Skeletal muscle satellite cell (primary cell): Measurements from ENCODE around the gene RPTOR.

Experiments
- H3K27me3 ChIP-seq: 2 replicates; pipeline ENCODE4 v1.7.0; 2013; ENCODE audit warnings: low read length; ENCODE audit not compliant: control insufficient read depth, insufficient read depth
- H3K36me3 ChIP-seq: 2 replicates; pipeline ENCODE4 v1.7.0; 2013; ENCODE audit warnings: mild to moderate bottlenecking, control low read depth, low read length; ENCODE audit not compliant: insufficient read depth
- H3K4me1 ChIP-seq: 2 replicates; pipeline ENCODE4 v1.7.0; 2013; ENCODE audit warnings: low read length; ENCODE audit not compliant: control insufficient read depth, insufficient read depth
- H3K4me2 ChIP-seq: 2 replicates; pipeline ENCODE4 v1.7.0; 2013; ENCODE audit warnings: mild to moderate bottlenecking, low read length
- H3K4me3 ChIP-seq: 2 replicates; pipeline ENCODE4 v1.7.0; 2013; ENCODE audit warnings: low read length
- H3K9ac ChIP-seq: 2 replicates; pipeline ENCODE4 v1.7.0; 2013; ENCODE audit warnings: mild to moderate bottlenecking, low read depth, low read length, moderate library complexity
- H3K9me3 ChIP-seq: replicated peaks from 2 replicates; pipeline ENCODE4 v1.7.0; 2013; ENCODE audit warnings: mild to moderate bottlenecking, control low read depth, low read length

RPTOR gene

DNA sequence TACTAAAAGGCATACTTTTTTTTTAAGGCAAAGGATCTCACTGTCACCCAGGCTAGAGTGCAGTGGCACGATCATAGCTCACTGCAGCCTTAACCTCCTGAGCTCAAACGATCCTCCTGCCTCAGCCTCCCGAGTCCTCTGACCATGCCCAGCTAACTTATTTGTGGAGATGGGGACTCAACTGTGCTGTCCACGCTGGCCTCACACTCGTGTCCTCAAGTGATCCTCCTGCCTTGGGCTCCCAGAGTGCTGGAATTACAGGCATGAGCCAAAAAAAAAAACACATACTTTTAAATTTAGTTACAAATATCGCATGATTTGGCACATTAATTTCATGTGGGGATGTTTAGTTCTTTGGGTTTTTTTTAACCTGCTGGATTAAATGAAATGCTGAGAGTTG is 239.3 kb downstream of the RPTOR start:
- Histone ChIP-seq H3K9me3 (no peaks in the 10 kb centered on the region), H3K9ac (no peak overlapping the region), H3K4me2 (no peak overlapping the region), H3K4me3 (no peak overlapping the region), H3K4me1 (peaks cover 29% of the 10 kb centered on the region), H3K27me3 (no peaks in the 10 kb centered on the region), H3K36me3 (no peaks in the 10 kb centered on the region)

- Histone ChIP-seq H3K9me3 (no peaks in the 10 kb centered on the region), H3K9ac (no peak overlapping the region), H3K4me3 (no peak overlapping the region), H3K4me1 (peaks cover 34% of the 10 kb centered on the region), H3K4me2 (no peak overlapping the region), H3K36me3 (peaks cover 3% of the 10 kb centered on the region), H3K27me3 (no peaks in the 10 kb centered on the region)
Measured at GRCh38 chr17:80785477-80786178, 241.0 kb downstream of the RPTOR start.

- no peaks in the 10 kb centered on the region for H3K27me3 ChIP-seq
- H3K9me3 ChIP-seq: no peaks in the 10 kb centered on the region
- H3K4me1 ChIP-seq: peaks cover 40% of the 10 kb centered on the region
- peak overlapping the region; percentile 28 for H3K4me3 ChIP-seq
- no peak overlapping the region for H3K9ac ChIP-seq
- H3K36me3 ChIP-seq: peaks cover 4% of the 10 kb centered on the region
- H3K4me2 ChIP-seq: peak overlapping the region; percentile 58
Measured at GRCh38 chr17:80786470-80786869, 241.8 kb downstream of the RPTOR start.

DNA sequence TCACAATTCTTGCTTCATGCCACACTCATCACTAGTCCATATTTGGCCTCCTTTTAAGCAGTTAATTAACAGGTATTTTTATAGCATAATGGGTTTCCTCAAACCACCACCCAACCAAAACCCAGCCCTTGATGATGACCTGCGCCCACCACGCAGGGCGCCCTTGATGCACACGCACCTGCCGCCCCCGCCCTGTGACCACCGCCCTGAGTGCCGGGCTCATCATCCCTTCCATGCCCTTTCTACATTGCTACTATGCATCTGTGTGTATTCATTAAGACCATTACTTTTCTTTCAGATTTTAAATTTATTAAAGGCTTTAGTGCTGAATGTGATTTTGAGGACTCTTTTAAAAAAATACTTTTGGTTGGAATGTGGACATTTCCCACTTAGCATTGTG is 242.2 kb downstream of the RPTOR start:
- Histone ChIP-seq H3K27me3 (no peaks in the 10 kb centered on the region), H3K4me1 (peaks cover 45% of the 10 kb centered on the region), H3K9me3 (no peaks in the 10 kb centered on the region), H3K9ac (no peak overlapping the region), H3K4me3 (no peak overlapping the region), H3K36me3 (peaks cover 4% of the 10 kb centered on the region), H3K4me2 (peak overlapping the region; percentile 58)

GRCh38 chr17:80787881-80788280 is 243.2 kb downstream of the RPTOR start:
- peaks cover 4% of the 10 kb centered on the region for H3K36me3 ChIP-seq
- no peak overlapping the region for H3K4me3 ChIP-seq
- H3K4me1 ChIP-seq: peaks cover 55% of the 10 kb centered on the region
- H3K9me3 ChIP-seq: no peaks in the 10 kb centered on the region
- no peaks in the 10 kb centered on the region for H3K27me3 ChIP-seq
- H3K9ac ChIP-seq: no peak overlapping the region
- H3K4me2 ChIP-seq: no peak overlapping the region

DNA sequence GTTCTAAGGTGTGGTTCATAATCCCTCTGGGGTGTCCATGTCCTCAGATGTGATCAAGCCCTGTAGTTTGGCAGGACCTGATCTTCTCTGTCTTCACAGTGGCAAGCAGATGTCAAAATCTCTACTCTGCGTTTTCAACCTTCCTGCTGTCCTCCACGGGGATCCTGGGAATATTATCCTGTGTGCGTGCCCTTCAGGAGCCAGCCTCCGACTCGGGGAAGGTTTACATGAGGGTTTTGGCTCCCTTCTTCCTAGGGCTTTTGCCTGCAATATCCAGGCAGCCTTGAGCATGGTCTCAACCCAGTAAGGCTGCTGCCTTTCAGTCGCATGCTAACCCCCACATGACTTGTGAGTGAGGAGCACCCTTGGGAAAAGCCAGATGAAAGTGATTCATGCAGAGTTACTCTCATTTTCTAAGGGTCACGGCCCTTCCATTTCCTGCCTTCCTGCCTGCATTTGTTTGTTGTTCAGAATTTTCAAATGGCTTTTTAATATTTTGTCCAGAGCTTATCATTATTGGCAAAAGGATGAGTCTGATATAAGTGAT is 244.8 kb downstream of the RPTOR start:
- Histone ChIP-seq H3K4me1 (peaks cover 70% of the 10 kb centered on the region), H3K4me2 (peak overlapping the region; percentile 75), H3K9ac (peak overlapping the region; percentile 74), H3K27me3 (no peaks in the 10 kb centered on the region), H3K9me3 (no peaks in the 10 kb centered on the region), H3K36me3 (peaks cover 6% of the 10 kb centered on the region), H3K4me3 (peak overlapping the region; percentile 39)

- Histone ChIP-seq H3K9ac (peak overlapping the region; percentile 63), H3K4me3 (no peak overlapping the region), H3K9me3 (no peaks in the 10 kb centered on the region), H3K36me3 (peaks cover 8% of the 10 kb centered on the region), H3K4me1 (peaks cover 78% of the 10 kb centered on the region), H3K27me3 (no peaks in the 10 kb centered on the region), H3K4me2 (peak overlapping the region; percentile 60)
Measured at GRCh38 chr17:80790021-80790765, 245.6 kb downstream of the RPTOR start.

DNA sequence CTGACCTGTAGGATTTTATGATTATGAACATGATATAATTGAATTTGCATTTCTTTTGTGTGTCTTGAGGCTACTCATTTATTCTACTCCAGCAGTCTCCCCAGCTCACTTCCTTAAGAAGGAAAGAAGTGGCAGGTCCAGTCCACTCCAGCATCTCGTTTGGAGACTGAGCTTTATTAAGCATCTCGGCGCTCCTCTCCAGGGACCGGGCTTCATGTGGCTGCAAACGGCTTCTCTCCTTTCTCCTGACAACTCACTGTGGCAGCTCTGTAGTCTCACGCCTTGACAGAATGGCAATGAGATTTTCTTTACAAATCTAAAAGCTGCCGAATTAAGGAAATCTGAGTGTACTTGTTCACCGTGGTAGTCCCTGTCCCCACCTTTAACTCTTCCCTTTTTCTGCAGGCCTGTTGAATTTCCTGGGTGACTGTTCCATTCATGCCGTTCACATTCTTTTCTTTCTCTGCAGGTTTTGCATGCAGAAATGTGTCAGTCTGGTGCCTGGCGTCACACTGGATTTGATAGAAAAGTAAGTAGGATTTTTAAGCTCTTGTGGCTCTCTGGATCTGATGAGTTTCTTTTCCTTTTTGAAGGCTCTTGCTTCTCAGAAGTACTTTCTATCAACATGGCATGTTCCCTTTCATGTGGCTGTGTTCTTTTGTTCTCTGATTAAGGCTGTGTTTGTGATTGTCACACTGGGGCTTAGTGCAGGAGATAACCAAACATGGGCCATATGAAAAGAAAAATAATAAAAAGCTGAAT is 246.5 kb downstream of the RPTOR start:
- Histone ChIP-seq H3K36me3 (peaks cover 8% of the 10 kb centered on the region), H3K9ac (peak overlapping the region; percentile 20), H3K27me3 (no peaks in the 10 kb centered on the region), H3K4me2 (no peak overlapping the region), H3K4me3 (peak overlapping the region; percentile 5), H3K9me3 (no peaks in the 10 kb centered on the region), H3K4me1 (peaks cover 84% of the 10 kb centered on the region)

- no peaks in the 10 kb centered on the region for H3K9me3 ChIP-seq
Measured at GRCh38 chr17:80791758-80792284, 247.2 kb downstream of the RPTOR start.

GRCh38 chr17:80792373-80792781 is 247.7 kb downstream of the RPTOR start:
- peak overlapping the region; percentile 49 for H3K9ac ChIP-seq
- H3K4me2 ChIP-seq: peak overlapping the region; percentile 37
- H3K9me3 ChIP-seq: no peaks in the 10 kb centered on the region
- H3K27me3 ChIP-seq: no peaks in the 10 kb centered on the region
- H3K36me3 ChIP-seq: peaks cover 8% of the 10 kb centered on the region
- H3K4me1 ChIP-seq: peaks cover 77% of the 10 kb centered on the region
- no peak overlapping the region for H3K4me3 ChIP-seq

More at GRCh38 chr17:80791758-80792284, 247.2 kb downstream of the RPTOR start:
- H3K4me1 ChIP-seq: peaks cover 78% of the 10 kb centered on the region
- peak overlapping the region; percentile 5 for H3K4me3 ChIP-seq
- peak overlapping the region; percentile 37 for H3K4me2 ChIP-seq
- no peaks in the 10 kb centered on the region for H3K27me3 ChIP-seq
- H3K36me3 ChIP-seq: peaks cover 8% of the 10 kb centered on the region
- H3K9ac ChIP-seq: peak overlapping the region; percentile 49

GRCh38 chr17:80793421-80793820 is 248.8 kb downstream of the RPTOR start:
- Histone ChIP-seq H3K9me3 (no peaks in the 10 kb centered on the region), H3K27me3 (no peaks in the 10 kb centered on the region), H3K36me3 (peaks cover 8% of the 10 kb centered on the region), H3K4me3 (no peak overlapping the region), H3K4me2 (no peak overlapping the region), H3K9ac (peak overlapping the region; percentile 50), H3K4me1 (peaks cover 75% of the 10 kb centered on the region)
